ENCODE measurements around the gene ACSL6. TPM values are rescaled to one million over a fixed set of nuclear protein-coding genes. Genes with fewer than 3 reads are reported as not detected.
"Not testable (repeated sequence)": the region's sequence is repeated elsewhere in the genome, so short reads cannot be mapped to it uniquely, and the experiment has no call there.

ACSL6 gene
- total RNA-seq, 1 experiment from 2014 or later: 0.28 TPM

GRCh38 chr5:131945551-131946168, 65.8 kb downstream of the ACSL6 start, which contains the start of gene MEIKIN:
TSS of gene MEIKIN (minus strand) at chr5:131945663. CDS start at chr5:131945505, 158 bp downstream.
- H3K4me3 ChIP-seq (ENCODE audit: insufficient read depth, low read depth, low read length): no peak within 1 kb of the TSS
- H3K27me3 ChIP-seq (ENCODE audit: control insufficient read depth, insufficient read depth, low read length): no peaks in the 10 kb centered on the region
- H3K36me3 ChIP-seq (replicated peaks; ENCODE audit: control insufficient read depth, insufficient read depth, low read length): no peaks in the 10 kb centered on the region
- no peak for DNase-seq

GRCh38 chr5:131944702-131945550, 66.5 kb downstream of the ACSL6 start:
- no peaks in the 10 kb centered on the region for H3K27me3 ChIP-seq (ENCODE audit: control insufficient read depth, insufficient read depth, low read length)
- no peak overlapping the region for H3K4me3 ChIP-seq (ENCODE audit: insufficient read depth, low read depth, low read length)
- peak; percentile 32 for DNase-seq
- H3K36me3 ChIP-seq (replicated peaks; ENCODE audit: control insufficient read depth, insufficient read depth, low read length): no peaks in the 10 kb centered on the region

GRCh38 chr5:131943916-131944315, 67.5 kb downstream of the ACSL6 start:
- Histone ChIP-seq H3K4me3 (ENCODE audit: insufficient read depth, low read depth, low read length) (no peak overlapping the region), H3K27me3 (ENCODE audit: control insufficient read depth, insufficient read depth, low read length) (no peaks in the 10 kb centered on the region), H3K36me3 (replicated peaks; ENCODE audit: control insufficient read depth, insufficient read depth, low read length) (no peaks in the 10 kb centered on the region)
- no peak for DNase-seq

GRCh38 chr5:131942016-131942415, 69.4 kb downstream of the ACSL6 start:
- no peaks in the 10 kb centered on the region for H3K36me3 ChIP-seq (replicated peaks; ENCODE audit: control insufficient read depth, insufficient read depth, low read length)
- H3K27me3 ChIP-seq (ENCODE audit: control insufficient read depth, insufficient read depth, low read length): no peaks in the 10 kb centered on the region
- H3K4me3 ChIP-seq (ENCODE audit: insufficient read depth, low read depth, low read length): no peak overlapping the region
- DNase-seq: no peak

GRCh38 chr5:131939690-131940345, 71.6 kb downstream of the ACSL6 start:
- Histone ChIP-seq H3K4me3 (ENCODE audit: insufficient read depth, low read depth, low read length) (no peak overlapping the region), H3K27me3 (ENCODE audit: control insufficient read depth, insufficient read depth, low read length) (no peaks in the 10 kb centered on the region), H3K36me3 (replicated peaks; ENCODE audit: control insufficient read depth, insufficient read depth, low read length) (no peaks in the 10 kb centered on the region)
- DNase-seq: no peak

- H3K4me3 ChIP-seq (ENCODE audit: insufficient read depth, low read depth, low read length): no peak overlapping the region
- H3K27me3 ChIP-seq (ENCODE audit: control insufficient read depth, insufficient read depth, low read length): no peaks in the 10 kb centered on the region
- no peaks in the 10 kb centered on the region for H3K36me3 ChIP-seq (replicated peaks; ENCODE audit: control insufficient read depth, insufficient read depth, low read length)
- DNase-seq: peak; percentile 28
Observed at GRCh38 chr5:131932235-131932634, 79.2 kb downstream of the ACSL6 start.

- Histone ChIP-seq H3K27me3 (ENCODE audit: control insufficient read depth, insufficient read depth, low read length) (no peaks in the 10 kb centered on the region), H3K36me3 (replicated peaks; ENCODE audit: control insufficient read depth, insufficient read depth, low read length) (no peaks in the 10 kb centered on the region), H3K4me3 (ENCODE audit: insufficient read depth, low read depth, low read length) (no peak overlapping the region)
- no peak for DNase-seq
Observed at GRCh38 chr5:131928957-131929356, 82.5 kb downstream of the ACSL6 start.

- H3K27me3 ChIP-seq (ENCODE audit: control insufficient read depth, insufficient read depth, low read length): no peaks in the 10 kb centered on the region
- H3K36me3 ChIP-seq (replicated peaks; ENCODE audit: control insufficient read depth, insufficient read depth, low read length): no peaks in the 10 kb centered on the region
- DNase-seq: no peak
- H3K4me3 ChIP-seq (ENCODE audit: insufficient read depth, low read depth, low read length): no peak overlapping the region
Observed at GRCh38 chr5:131926168-131926567, 85.3 kb downstream of the ACSL6 start.

GRCh38 chr5:131916481-131916880, 95.0 kb downstream of the ACSL6 start:
- no peak overlapping the region for H3K4me3 ChIP-seq (ENCODE audit: insufficient read depth, low read depth, low read length)
- DNase-seq: no peak
- no peaks in the 10 kb centered on the region for H3K27me3 ChIP-seq (ENCODE audit: control insufficient read depth, insufficient read depth, low read length)
- no peaks in the 10 kb centered on the region for H3K36me3 ChIP-seq (replicated peaks; ENCODE audit: control insufficient read depth, insufficient read depth, low read length)

- no peak for DNase-seq
- Histone ChIP-seq H3K36me3 (replicated peaks; ENCODE audit: control insufficient read depth, insufficient read depth, low read length) (no peaks in the 10 kb centered on the region), H3K27me3 (ENCODE audit: control insufficient read depth, insufficient read depth, low read length) (no peaks in the 10 kb centered on the region), H3K4me3 (ENCODE audit: insufficient read depth, low read depth, low read length) (no peak overlapping the region)
Observed at GRCh38 chr5:131914472-131914871, 97.0 kb downstream of the ACSL6 start.

GRCh38 chr5:131913603-131914002, 97.9 kb downstream of the ACSL6 start:
- DNase-seq: no peak
- H3K36me3 ChIP-seq (replicated peaks; ENCODE audit: control insufficient read depth, insufficient read depth, low read length): no peaks in the 10 kb centered on the region
- no peak overlapping the region for H3K4me3 ChIP-seq (ENCODE audit: insufficient read depth, low read depth, low read length)
- H3K27me3 ChIP-seq (ENCODE audit: control insufficient read depth, insufficient read depth, low read length): no peaks in the 10 kb centered on the region

GRCh38 chr5:131906668-131907067, 104.8 kb downstream of the ACSL6 start:
- Histone ChIP-seq H3K4me3 (ENCODE audit: insufficient read depth, low read depth, low read length) (no peak overlapping the region), H3K36me3 (replicated peaks; ENCODE audit: control insufficient read depth, insufficient read depth, low read length) (no peaks in the 10 kb centered on the region), H3K27me3 (ENCODE audit: control insufficient read depth, insufficient read depth, low read length) (no peaks in the 10 kb centered on the region)
- DNase-seq: no peak

GRCh38 chr5:131902266-131902665, 109.2 kb downstream of the ACSL6 start:
- DNase-seq; H3K4me3 ChIP-seq (ENCODE audit: insufficient read depth, low read depth, low read length); H3K36me3 ChIP-seq (replicated peaks; ENCODE audit: control insufficient read depth, insufficient read depth, low read length); H3K27me3 ChIP-seq (ENCODE audit: control insufficient read depth, insufficient read depth, low read length): not testable (repeated sequence)
